Activated CD4-positive, alpha-beta memory T cell treated with anti-CD3 and anti-CD28 coated beads for 36 hours (primary cell): ENCODE data around the gene FXYD5. TPM values are rescaled to one million over a fixed set of nuclear protein-coding genes. Genes with fewer than 3 reads are reported as not detected.

Experiments used
- CTCF ChIA-PET: fragments of 350-600 bp; sonication (Branson Sonifier 250); formaldehyde crosslinking; loops from one replicate; lab custom pipeline; 2021; ENCODE audit warnings: antibody characterized with exemption, inconsistent platforms; lab: Charles Lee
- POLR2A ChIA-PET: fragments of 350-600 bp; sonication (Branson Sonifier 250); formaldehyde crosslinking; loops from one replicate; lab custom pipeline; 2021; ENCODE audit warnings: antibody characterized with exemption; lab: Charles Lee
- DNase-seq: peaks from one replicate; pipeline ENCODE4 v3.0.0-alpha.2; 2020
- H3K27ac Mint-ChIP-seq: one replicate; pipeline ENCODE4 v1.8.0; 2021; ENCODE audit warnings: mixed read lengths
- H3K27me3 Mint-ChIP-seq: one replicate; pipeline ENCODE4 v1.8.0; 2021; ENCODE audit warnings: mixed read lengths
- H3K36me3 Mint-ChIP-seq: one replicate; pipeline ENCODE4 v1.8.0; 2021; ENCODE audit warnings: mixed read lengths
- H3K4me1 Mint-ChIP-seq: one replicate; pipeline ENCODE4 v1.8.0; 2021; ENCODE audit warnings: low read depth, mixed read lengths
- H3K4me3 Mint-ChIP-seq: one replicate; pipeline ENCODE4 v1.8.0; 2021; ENCODE audit warnings: mild to moderate bottlenecking, mixed read lengths
- H3K9me3 Mint-ChIP-seq: one replicate; pipeline ENCODE4 v1.8.0; 2021; ENCODE audit warnings: mixed read lengths
- intact Hi-C: fragments of 100-400 bp; cut with micrococcal nuclease; formaldehyde crosslinking; loops from one replicate; pipeline ENCODE4 v1.15.1; 2023
- total RNA-seq, 2 experiments: library from RNA; stranded (reverse); gene quantifications; one replicate each; pipeline ENCODE4 v1.2.3, GENCODE V29; 2021

FXYD5 gene
- total RNA-seq, 2 experiments from 2014 or later: 334 to 360 TPM

- peak; percentile 78 for DNase-seq
- Mint-ChIP-seq H3K27me3 (no peaks in the 10 kb centered on the region), H3K4me3 (no peak overlapping the region), H3K9me3 (no peaks in the 10 kb centered on the region), H3K27ac (no peak overlapping the region), H3K4me1 (peaks cover 3% of the 10 kb centered on the region), H3K36me3 (no peaks in the 10 kb centered on the region)
- ChIA-PET POLR2A (no interaction called here), CTCF (interaction anchor here (0.6 to 3.1 kb wide), 14 partner anchors 10 to 493 kb away, joined by 3 to 12 read pairs (median 3); no protein-coding TSS in a partner anchor)
- intact Hi-C loops: loop anchor here (1.0 kb wide), 1 partner anchor 21 kb away; the partner anchor contains the start of gene LGI4
Observed at GRCh38 chr19:35114353-35115176, 40.0 kb upstream of the FXYD5 start.

- peaks cover 3% of the 10 kb centered on the region for H3K4me1 Mint-ChIP-seq
- no peaks in the 10 kb centered on the region for H3K36me3 Mint-ChIP-seq
- H3K27ac Mint-ChIP-seq: no peak within 1 kb of the TSS
- H3K9me3 Mint-ChIP-seq: no peaks in the 10 kb centered on the region
- CTCF ChIA-PET: interaction anchor here (0.6 to 3.1 kb wide), 14 partner anchors 9 to 492 kb away, joined by 3 to 12 read pairs (median 3); no protein-coding TSS in a partner anchor
- no peaks in the 10 kb centered on the region for H3K27me3 Mint-ChIP-seq
- intact Hi-C loops: no loop called here
- POLR2A ChIA-PET: no interaction called here
- no peak for DNase-seq
- no peak within 1 kb of the TSS for H3K4me3 Mint-ChIP-seq
Observed at GRCh38 chr19:35115177-35115951, 39.2 kb upstream of the FXYD5 start, which contains the start of gene FXYD3. Gene FXYD3, plus strand, starts transcription at chr19:35115823. Its CDS starts 3,554 bp downstream, at chr19:35119377.

GRCh38 chr19:35116072-35116801 is 38.3 kb upstream of the FXYD5 start:
- Mint-ChIP-seq H3K4me1 (peaks cover 3% of the 10 kb centered on the region), H3K36me3 (no peaks in the 10 kb centered on the region), H3K9me3 (no peaks in the 10 kb centered on the region), H3K27me3 (no peaks in the 10 kb centered on the region), H3K27ac (no peak overlapping the region), H3K4me3 (no peak overlapping the region)
- intact Hi-C loops: no loop called here
- no peak for DNase-seq
- CTCF ChIA-PET: interaction anchor here (1.1 to 3.1 kb wide), 4 partner anchors 11 to 50 kb away, joined by 4 to 16 read pairs (median 8); partner anchors contain the start of gene LGI4
- POLR2A ChIA-PET: no interaction called here

GRCh38 chr19:35117116-35117515 is 37.4 kb upstream of the FXYD5 start:
- ChIA-PET CTCF (interaction anchor here (1.4 to 3.1 kb wide), 3 partner anchors 10 to 24 kb away, joined by 4 to 16 read pairs (median 12); partner anchors contain the start of gene LGI4), POLR2A (no interaction called here)
- H3K9me3 Mint-ChIP-seq: no peaks in the 10 kb centered on the region
- no peak overlapping the region for H3K27ac Mint-ChIP-seq
- no peaks in the 10 kb centered on the region for H3K36me3 Mint-ChIP-seq
- H3K4me1 Mint-ChIP-seq: peaks cover 3% of the 10 kb centered on the region
- DNase-seq: no peak
- intact Hi-C loops: no loop called here
- no peak overlapping the region for H3K4me3 Mint-ChIP-seq
- H3K27me3 Mint-ChIP-seq: no peaks in the 10 kb centered on the region

- Mint-ChIP-seq H3K4me3 (no peak overlapping the region), H3K9me3 (no peaks in the 10 kb centered on the region), H3K36me3 (no peaks in the 10 kb centered on the region), H3K4me1 (peaks cover 3% of the 10 kb centered on the region), H3K27ac (no peak overlapping the region), H3K27me3 (no peaks in the 10 kb centered on the region)
- intact Hi-C loops: no loop called here
- ChIA-PET POLR2A (no interaction called here), CTCF (interaction anchor here (2.1 kb wide), 1 partner anchor 17 kb away, joined by 16 read pairs; the partner anchor contains the start of gene LGI4)
- DNase-seq: no peak
Observed at GRCh38 chr19:35117799-35118198, 36.7 kb upstream of the FXYD5 start.

- DNase-seq: no peak
- Mint-ChIP-seq H3K9me3 (no peaks in the 10 kb centered on the region), H3K4me1 (peaks cover 3% of the 10 kb centered on the region), H3K27me3 (no peaks in the 10 kb centered on the region), H3K4me3 (no peak overlapping the region), H3K27ac (no peak overlapping the region), H3K36me3 (no peaks in the 10 kb centered on the region)
- POLR2A ChIA-PET: no interaction called here
- CTCF ChIA-PET: no interaction called here
- intact Hi-C loops: no loop called here
Observed at GRCh38 chr19:35118268-35119020, 36.1 kb upstream of the FXYD5 start.

GRCh38 chr19:35119091-35119490 is 35.4 kb upstream of the FXYD5 start:
- Mint-ChIP-seq H3K27ac (no peak overlapping the region), H3K27me3 (no peaks in the 10 kb centered on the region), H3K36me3 (no peaks in the 10 kb centered on the region), H3K4me3 (no peak overlapping the region), H3K4me1 (peaks cover 9% of the 10 kb centered on the region), H3K9me3 (no peaks in the 10 kb centered on the region)
- intact Hi-C loops: no loop called here
- DNase-seq: no peak
- ChIA-PET POLR2A (no interaction called here), CTCF (no interaction called here)

- Mint-ChIP-seq H3K9me3 (no peaks in the 10 kb centered on the region), H3K4me1 (peaks cover 12% of the 10 kb centered on the region), H3K27me3 (no peaks in the 10 kb centered on the region), H3K27ac (no peak overlapping the region), H3K4me3 (no peak overlapping the region), H3K36me3 (no peaks in the 10 kb centered on the region)
- intact Hi-C loops: no loop called here
- POLR2A ChIA-PET: no interaction called here
- DNase-seq: no peak
- CTCF ChIA-PET: no interaction called here
Observed at GRCh38 chr19:35119578-35120155, 34.9 kb upstream of the FXYD5 start.

- Mint-ChIP-seq H3K4me1 (peaks cover 15% of the 10 kb centered on the region), H3K36me3 (no peaks in the 10 kb centered on the region), H3K4me3 (no peak overlapping the region), H3K27me3 (no peaks in the 10 kb centered on the region), H3K9me3 (no peaks in the 10 kb centered on the region), H3K27ac (no peak overlapping the region)
- intact Hi-C loops: no loop called here
- DNase-seq: no peak
- ChIA-PET CTCF (no interaction called here), POLR2A (no interaction called here)
Observed at GRCh38 chr19:35120492-35120891, 34.0 kb upstream of the FXYD5 start.

GRCh38 chr19:35120898-35121297 is 33.6 kb upstream of the FXYD5 start:
- Mint-ChIP-seq H3K36me3 (no peaks in the 10 kb centered on the region), H3K9me3 (no peaks in the 10 kb centered on the region), H3K27me3 (no peaks in the 10 kb centered on the region), H3K4me1 (peaks cover 15% of the 10 kb centered on the region), H3K4me3 (no peak overlapping the region), H3K27ac (no peak overlapping the region)
- no peak for DNase-seq
- POLR2A ChIA-PET: no interaction called here
- intact Hi-C loops: no loop called here
- CTCF ChIA-PET: no interaction called here
